ENCODE measurements around the gene LIN7B. TPM values are rescaled to one million over a fixed set of nuclear protein-coding genes. Genes with fewer than 3 reads are reported as not detected.

LIN7B gene
- total and polyA plus RNA-seq, 2 of the 13 experiments (the other 11 are each of a cell fraction or from before 2014, with no cell fraction given), result 5.3 to 7.6 TPM

DNA sequence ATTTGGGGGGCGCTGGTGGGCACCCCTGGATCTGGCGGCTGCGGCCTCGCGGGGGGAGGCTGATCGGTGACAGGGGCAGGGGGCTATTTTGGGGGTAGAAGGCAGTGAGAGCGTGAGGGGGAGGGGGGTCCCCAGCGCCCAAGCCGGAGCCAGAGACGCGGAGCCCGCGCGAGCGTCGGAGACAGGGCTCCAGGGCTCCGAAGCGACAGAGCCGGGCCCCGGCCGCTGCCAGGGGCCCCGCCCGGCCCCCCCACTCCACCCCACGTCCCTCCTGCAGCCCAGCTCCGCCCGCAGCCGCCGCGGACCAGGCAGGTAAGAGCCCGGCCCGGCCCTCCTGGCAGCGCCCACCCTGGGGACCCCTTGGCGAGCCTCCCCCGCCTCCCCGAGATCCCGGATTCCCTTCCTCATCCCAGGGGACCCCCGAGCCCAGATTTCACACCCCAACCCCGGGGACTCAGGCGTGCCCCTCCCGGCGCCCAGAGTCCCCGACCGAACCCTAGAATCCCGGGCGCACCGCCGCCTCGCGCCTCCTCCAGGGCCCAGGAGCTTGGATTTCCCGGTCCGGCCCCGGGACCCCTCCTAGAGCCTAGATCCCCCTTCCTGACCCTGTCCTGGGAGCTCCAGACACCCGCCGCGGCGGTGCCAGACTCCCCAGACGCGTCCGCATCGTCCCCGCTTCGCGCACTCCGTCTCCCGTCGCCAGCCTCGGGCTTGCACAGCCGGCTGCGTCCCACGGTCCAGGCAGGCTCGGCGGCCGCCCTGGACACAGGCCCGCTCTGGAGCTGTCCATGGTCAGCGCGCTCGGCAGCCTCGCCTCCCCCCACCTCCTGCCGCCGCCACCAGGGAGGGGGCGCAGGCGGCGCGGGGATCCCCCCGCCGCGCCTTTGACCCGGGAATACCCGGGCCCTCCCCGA lies 5.5 kb downstream of the LIN7B start, which contains the start of gene PPFIA3 (continued):
- TF ChIP-seq, protein P1, sequence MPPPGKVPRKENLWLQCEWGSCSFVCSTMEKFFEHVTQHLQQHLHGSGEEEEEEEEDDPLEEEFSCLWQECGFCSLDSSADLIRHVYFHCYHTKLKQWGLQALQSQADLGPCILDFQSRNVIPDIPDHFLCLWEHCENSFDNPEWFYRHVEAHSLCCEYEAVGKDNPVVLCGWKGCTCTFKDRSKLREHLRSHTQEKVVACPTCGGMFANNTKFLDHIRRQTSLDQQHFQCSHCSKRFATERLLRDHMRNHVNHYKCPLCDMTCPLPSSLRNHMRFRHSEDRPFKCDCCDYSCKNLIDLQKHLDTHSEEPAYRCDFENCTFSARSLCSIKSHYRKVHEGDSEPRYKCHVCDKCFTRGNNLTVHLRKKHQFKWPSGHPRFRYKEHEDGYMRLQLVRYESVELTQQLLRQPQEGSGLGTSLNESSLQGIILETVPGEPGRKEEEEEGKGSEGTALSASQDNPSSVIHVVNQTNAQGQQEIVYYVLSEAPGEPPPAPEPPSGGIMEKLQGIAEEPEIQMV (CRISPR knock-in tag; IDR thresholded peaks at IDR 0.05; ENCODE audit: low read depth), result no peak
- TF ChIP-seq FOXP1 (IDR thresholded peaks at IDR 0.05) (no peak), FOXP1 (CRISPR knock-in tag; IDR thresholded peaks at IDR 0.05) (no peak), MEF2D (CRISPR knock-in tag; IDR thresholded peaks at IDR 0.05) (peak; percentile 24; the same call in 1 of the 2 replicates), REXO4 (CRISPR knock-in tag; IDR thresholded peaks at IDR 0.05; ENCODE audit: borderline replicate concordance) (0 out of 2 replicates have a peak, but pooled peaks have one; percentile 22), ZNF564 (CRISPR knock-in tag; IDR thresholded peaks at IDR 0.05) (0 out of 2 replicates have a peak, but pooled peaks have one; percentile 57), ZNF282 (IDR thresholded peaks at IDR 0.05; ENCODE audit: partially characterized antibody) (no peak), FOSL1 (CRISPR knock-in tag; IDR thresholded peaks at IDR 0.05; ENCODE audit: borderline replicate concordance) (no peak), MAFK (conservative IDR thresholded peaks at IDR 0.05 in 1 of 2, IDR thresholded peaks at IDR 0.05 in 1 of 2; ENCODE audit: low read length in 2 of 2) (no peak), U2AF1 (optimal IDR thresholded peaks at IDR 0.05; ENCODE audit: low read depth, low read length) (no peak), ZNF749 (CRISPR knock-in tag; IDR thresholded peaks at IDR 0.05; ENCODE audit: borderline replicate concordance) (0 out of 2 replicates have a peak, but pooled peaks have one; percentile 56), ASH2L (IDR thresholded peaks at IDR 0.05; ENCODE audit: insufficient read length, low read depth, low read length) (no peak), ZFP36L1 (CRISPR knock-in tag; IDR thresholded peaks at IDR 0.05) (0 out of 2 replicates have a peak, but pooled peaks have one; percentile 76), ZNF180 (CRISPR knock-in tag; IDR thresholded peaks at IDR 0.05; ENCODE audit: borderline replicate concordance, low read depth) (no peak), SIN3B (IDR thresholded peaks at IDR 0.05; ENCODE audit: low read length) (no peak), MTA1 (CRISPR knock-in tag; IDR thresholded peaks at IDR 0.05; ENCODE audit: borderline replicate concordance) (no peak), ZNF468 (CRISPR knock-in tag; IDR thresholded peaks at IDR 0.05) (0 out of 2 replicates have a peak, but pooled peaks have one; percentile 66), ZBTB21 (CRISPR knock-in tag; IDR thresholded peaks at IDR 0.05) (no peak), PITX1 (CRISPR knock-in tag; IDR thresholded peaks at IDR 0.05) (peak; percentile 33; the same call in 1 of the 2 replicates), TEAD2 (CRISPR knock-in tag; IDR thresholded peaks at IDR 0.05) (no peak), MTA3 (CRISPR knock-in tag; IDR thresholded peaks at IDR 0.05) (no peak), MEIS1 (CRISPR knock-in tag; IDR thresholded peaks at IDR 0.05; ENCODE audit: borderline replicate concordance) (no peak), ZNF83 (CRISPR knock-in tag; IDR thresholded peaks at IDR 0.05; ENCODE audit: borderline replicate concordance) (0 out of 2 replicates have a peak, but pooled peaks have one; percentile 35)
- TF ChIP-seq, protein P2, sequence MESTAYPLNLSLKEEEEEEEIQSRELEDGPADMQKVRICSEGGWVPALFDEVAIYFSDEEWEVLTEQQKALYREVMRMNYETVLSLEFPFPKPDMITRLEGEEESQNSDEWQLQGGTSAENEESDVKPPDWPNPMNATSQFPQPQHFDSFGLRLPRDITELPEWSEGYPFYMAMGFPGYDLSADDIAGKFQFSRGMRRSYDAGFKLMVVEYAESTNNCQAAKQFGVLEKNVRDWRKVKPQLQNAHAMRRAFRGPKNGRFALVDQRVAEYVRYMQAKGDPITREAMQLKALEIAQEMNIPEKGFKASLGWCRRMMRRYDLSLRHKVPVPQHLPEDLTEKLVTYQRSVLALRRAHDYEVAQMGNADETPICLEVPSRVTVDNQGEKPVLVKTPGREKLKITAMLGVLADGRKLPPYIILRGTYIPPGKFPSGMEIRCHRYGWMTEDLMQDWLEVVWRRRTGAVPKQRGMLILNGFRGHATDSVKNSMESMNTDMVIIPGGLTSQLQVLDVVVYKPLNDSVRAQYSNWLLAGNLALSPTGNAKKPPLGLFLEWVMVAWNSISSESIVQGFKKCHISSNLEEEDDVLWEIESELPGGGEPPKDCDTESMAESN (CRISPR knock-in tag; conservative IDR thresholded peaks at IDR 0.05), result peak; percentile 73; the same call in 1 of the 2 replicates
- TF ChIP-seq, protein P3, sequence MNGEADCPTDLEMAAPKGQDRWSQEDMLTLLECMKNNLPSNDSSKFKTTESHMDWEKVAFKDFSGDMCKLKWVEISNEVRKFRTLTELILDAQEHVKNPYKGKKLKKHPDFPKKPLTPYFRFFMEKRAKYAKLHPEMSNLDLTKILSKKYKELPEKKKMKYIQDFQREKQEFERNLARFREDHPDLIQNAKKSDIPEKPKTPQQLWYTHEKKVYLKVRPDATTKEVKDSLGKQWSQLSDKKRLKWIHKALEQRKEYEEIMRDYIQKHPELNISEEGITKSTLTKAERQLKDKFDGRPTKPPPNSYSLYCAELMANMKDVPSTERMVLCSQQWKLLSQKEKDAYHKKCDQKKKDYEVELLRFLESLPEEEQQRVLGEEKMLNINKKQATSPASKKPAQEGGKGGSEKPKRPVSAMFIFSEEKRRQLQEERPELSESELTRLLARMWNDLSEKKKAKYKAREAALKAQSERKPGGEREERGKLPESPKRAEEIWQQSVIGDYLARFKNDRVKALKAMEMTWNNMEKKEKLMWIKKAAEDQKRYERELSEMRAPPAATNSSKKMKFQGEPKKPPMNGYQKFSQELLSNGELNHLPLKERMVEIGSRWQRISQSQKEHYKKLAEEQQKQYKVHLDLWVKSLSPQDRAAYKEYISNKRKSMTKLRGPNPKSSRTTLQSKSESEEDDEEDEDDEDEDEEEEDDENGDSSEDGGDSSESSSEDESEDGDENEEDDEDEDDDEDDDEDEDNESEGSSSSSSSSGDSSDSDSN (CRISPR knock-in tag; IDR thresholded peaks at IDR 0.05), result peak; percentile 97

Measured in HepG2 (cell line).